SU-DHL-6 (cell line): ENCODE data around the gene FOXN3.

ENCODE experiments used
- EZH2phosphoT487 ChIP-seq: fragments of 200-600 bp; sonication (generic), shearing (Covaris generic); conservative IDR thresholded peaks from 2 replicates; pipeline ENCODE4 v1.6.1; 2018; ENCODE audit warnings: mild to moderate bottlenecking, antibody characterized with exemption, low read length, moderate library complexity, mixed read lengths
- TF ChIP-seq, protein P1 (sequence below): fragments of 200-600 bp; sonication (generic); IDR thresholded peaks from one replicate; pipeline ENCODE4 v1.5.1; 2017; ENCODE audit warnings: antibody characterized with exemption, mild to moderate bottlenecking, low read length, moderate library complexity; ENCODE audit not compliant: insufficient read depth, poor library complexity, severe bottlenecking

- TF ChIP-seq, protein P1, sequence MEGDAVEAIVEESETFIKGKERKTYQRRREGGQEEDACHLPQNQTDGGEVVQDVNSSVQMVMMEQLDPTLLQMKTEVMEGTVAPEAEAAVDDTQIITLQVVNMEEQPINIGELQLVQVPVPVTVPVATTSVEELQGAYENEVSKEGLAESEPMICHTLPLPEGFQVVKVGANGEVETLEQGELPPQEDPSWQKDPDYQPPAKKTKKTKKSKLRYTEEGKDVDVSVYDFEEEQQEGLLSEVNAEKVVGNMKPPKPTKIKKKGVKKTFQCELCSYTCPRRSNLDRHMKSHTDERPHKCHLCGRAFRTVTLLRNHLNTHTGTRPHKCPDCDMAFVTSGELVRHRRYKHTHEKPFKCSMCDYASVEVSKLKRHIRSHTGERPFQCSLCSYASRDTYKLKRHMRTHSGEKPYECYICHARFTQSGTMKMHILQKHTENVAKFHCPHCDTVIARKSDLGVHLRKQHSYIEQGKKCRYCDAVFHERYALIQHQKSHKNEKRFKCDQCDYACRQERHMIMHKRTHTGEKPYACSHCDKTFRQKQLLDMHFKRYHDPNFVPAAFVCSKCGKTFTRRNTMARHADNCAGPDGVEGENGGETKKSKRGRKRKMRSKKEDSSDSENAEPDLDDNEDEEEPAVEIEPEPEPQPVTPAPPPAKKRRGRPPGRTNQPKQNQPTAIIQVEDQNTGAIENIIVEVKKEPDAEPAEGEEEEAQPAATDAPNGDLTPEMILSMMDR = no peak
- TF ChIP-seq EZH2phosphoT487 = no peak
These were observed 46.3 kb downstream of the FOXN3 start for GRCh38 chr14:89370781-89371180.
